BLaER1 treated with 17β-estradiol and CSF1 and Interleukin-3, amounts not matched to agents 10 nM and 100 nM (cell line): ENCODE measurements around the gene NAB1.

Experiments
- H3K27ac ChIP-seq, 11 experiments: shearing (Covaris generic); formaldehyde crosslinking; 2 replicates each; pipeline ENCODE4 v1.8.1; 2022
- H3K27me3 ChIP-seq, 11 experiments: shearing (Covaris generic); formaldehyde crosslinking; 2 replicates each; pipeline ENCODE4 v1.8.1; 2022
- H3K36me3 ChIP-seq, 11 experiments: shearing (Covaris generic); formaldehyde crosslinking; 2 replicates each; pipeline ENCODE4 v1.8.1; 2022
- H3K4me1 ChIP-seq, 10 experiments: shearing (Covaris generic); formaldehyde crosslinking; 2 replicates each; pipeline ENCODE4 v1.8.1; 2022
- H3K4me2 ChIP-seq, 11 experiments: shearing (Covaris generic); formaldehyde crosslinking; 2 replicates each; pipeline ENCODE4 v1.8.1; 2022
- H3K4me3 ChIP-seq, 10 experiments: shearing (Covaris generic); formaldehyde crosslinking; 2 replicates each; pipeline ENCODE4 v1.8.1; 2022
- H3K9ac ChIP-seq, 11 experiments: shearing (Covaris generic); formaldehyde crosslinking; 2 replicates each; pipeline ENCODE4 v1.8.1; 2022
- H3K9me3 ChIP-seq, 11 experiments: shearing (Covaris generic); formaldehyde crosslinking; replicated peaks in 1 of 11; 2 replicates each; pipeline ENCODE4 v1.8.1; 2022
- H4K20me1 ChIP-seq, 11 experiments: shearing (Covaris generic); formaldehyde crosslinking; 2 replicates each; pipeline ENCODE4 v1.8.1; 2022
- Cebpa-rat ChIP-seq, 11 experiments: shearing (Covaris generic); IDR thresholded peaks; 2 replicates each; pipeline ENCODE4 v1.8.1; 2022

NAB1 gene

GRCh38 chr2:190636361-190636760, 12.5 kb upstream of the NAB1 start:
- no peak for TF ChIP-seq Cebpa-rat (IDR thresholded peaks at IDR 0.05)
- Histone ChIP-seq H3K4me1 (peaks cover 17 to 41% (median 29%) of the 10 kb centered on the region in 10 experiments), H4K20me1 (no peaks in the 10 kb centered on the region), H3K27ac (peak overlapping the region in 8 of 11 experiments; percentile 21 to 70 (median 48); a peak in 8 of 22 replicates), H3K9ac (peak overlapping the region in 1 of 11 experiments; percentile 23; a peak in 1 of 22 replicates), H3K9me3 (no peaks in the 10 kb centered on the region), H3K27me3 (no peaks in the 10 kb centered on the region), H3K36me3 (no peaks in the 10 kb centered on the region), H3K4me3 (no peak overlapping the region), H3K4me2 (peak overlapping the region in 10 of 11 experiments; percentile 47 to 70 (median 60); a peak in 19 of 22 replicates)

GRCh38 chr2:190637281-190637734, 11.6 kb upstream of the NAB1 start:
- peak overlapping the region in 7 of 11 experiments; percentile 3 to 50 (median 26); a peak in 6 of 22 replicates for H3K9ac ChIP-seq
- H3K4me1 ChIP-seq = peaks cover 17 to 43% (median 29%) of the 10 kb centered on the region in 10 experiments
- peak overlapping the region in 9 of 11 experiments; percentile 21 to 70 (median 52); a peak in 17 of 22 replicates for H3K27ac ChIP-seq
- peak overlapping the region; percentile 41 to 70 (median 59) for H3K4me2 ChIP-seq
- no peaks in the 10 kb centered on the region for H3K36me3 ChIP-seq
- H3K27me3 ChIP-seq = no peaks in the 10 kb centered on the region
- H3K4me3 ChIP-seq = no peak overlapping the region
- H4K20me1 ChIP-seq = no peaks in the 10 kb centered on the region
- H3K9me3 ChIP-seq = no peaks in the 10 kb centered on the region
- no peak for TF ChIP-seq Cebpa-rat (IDR thresholded peaks at IDR 0.05)

- no peaks in the 10 kb centered on the region for H3K9me3 ChIP-seq
- H3K4me2 ChIP-seq = peak overlapping the region; percentile 41 to 70 (median 59)
- no peaks in the 10 kb centered on the region for H4K20me1 ChIP-seq
Observed at GRCh38 chr2:190637903-190638618, 10.8 kb upstream of the NAB1 start.

GRCh38 chr2:190640117-190640516, 8.8 kb upstream of the NAB1 start:
- no peak for TF ChIP-seq Cebpa-rat (IDR thresholded peaks at IDR 0.05)
- H3K4me1 ChIP-seq = peaks cover 17 to 61% (median 29%) of the 10 kb centered on the region in 10 experiments
- no peak overlapping the region for H3K27ac ChIP-seq
- no peaks in the 10 kb centered on the region for H3K9me3 ChIP-seq
- no peak overlapping the region for H3K4me3 ChIP-seq
- H3K36me3 ChIP-seq = no peaks in the 10 kb centered on the region
- H3K9ac ChIP-seq = no peak overlapping the region
- H3K4me2 ChIP-seq = no peak overlapping the region
- no peaks in the 10 kb centered on the region for H4K20me1 ChIP-seq
- no peaks in the 10 kb centered on the region for H3K27me3 ChIP-seq

More at GRCh38 chr2:190637903-190638618, 10.8 kb upstream of the NAB1 start:
- Histone ChIP-seq H3K4me1 (peaks cover 17 to 43% (median 29%) of the 10 kb centered on the region in 10 experiments), H3K36me3 (no peaks in the 10 kb centered on the region), H3K4me3 (no peak overlapping the region), H3K9ac (peak overlapping the region in 5 of 11 experiments; percentile 6 to 50 (median 26); a peak in 4 of 22 replicates), H3K27ac (peak overlapping the region in 9 of 11 experiments; percentile 18 to 70 (median 52); a peak in 16 of 22 replicates), H3K27me3 (no peaks in the 10 kb centered on the region)
- TF ChIP-seq Cebpa-rat (IDR thresholded peaks at IDR 0.05) = no peak

GRCh38 chr2:190641469-190641868, 7.4 kb upstream of the NAB1 start:
- Histone ChIP-seq H3K27me3 (no peaks in the 10 kb centered on the region), H3K36me3 (no peaks in the 10 kb centered on the region), H3K4me2 (peak overlapping the region in 4 of 11 experiments; percentile 4 to 18 (median 14); a peak in 3 of 22 replicates), H3K27ac (no peak overlapping the region), H3K9me3 (no peaks in the 10 kb centered on the region), H3K4me3 (no peak overlapping the region), H3K4me1 (peaks cover 17 to 59% (median 22%) of the 10 kb centered on the region in 10 experiments), H4K20me1 (no peaks in the 10 kb centered on the region), H3K9ac (no peak overlapping the region)
- no peak for TF ChIP-seq Cebpa-rat (IDR thresholded peaks at IDR 0.05)

GRCh38 chr2:190646780-190647522, 1.9 kb upstream of the NAB1 start:
- H3K27ac ChIP-seq = no peak overlapping the region
- peaks cover 0 to 14% (median 7%) of the 10 kb centered on the region in 11 experiments; a peak in 8 of 22 replicates for H4K20me1 ChIP-seq
- H3K36me3 ChIP-seq = no peaks in the 10 kb centered on the region
- no peak for TF ChIP-seq Cebpa-rat (IDR thresholded peaks at IDR 0.05)
- H3K4me2 ChIP-seq = peak overlapping the region in 6 of 11 experiments; percentile 84 to 93 (median 92); a peak in 8 of 22 replicates
- H3K4me3 ChIP-seq = no peak overlapping the region
- no peaks in the 10 kb centered on the region for H3K9me3 ChIP-seq
- H3K27me3 ChIP-seq = no peaks in the 10 kb centered on the region
- H3K4me1 ChIP-seq = peaks cover 14 to 58% (median 24%) of the 10 kb centered on the region in 10 experiments
- peak overlapping the region in 1 of 11 experiments; percentile 98; a peak in 1 of 22 replicates for H3K9ac ChIP-seq

- Histone ChIP-seq H3K4me2 (peak overlapping the region; percentile 82 to 93 (median 92)), H3K9me3 (no peaks in the 10 kb centered on the region), H3K4me1 (peaks cover 14 to 67% (median 27%) of the 10 kb centered on the region in 10 experiments), H3K27me3 (no peaks in the 10 kb centered on the region), H3K9ac (peak overlapping the region; percentile 71 to 98 (median 86)), H3K27ac (peak overlapping the region; percentile 67 to 98 (median 87)), H3K36me3 (peaks cover 0 to 6% (median 0%) of the 10 kb centered on the region in 11 experiments; a peak in 1 of 22 replicates), H3K4me3 (peak overlapping the region; percentile 67 to 95 (median 80)), H4K20me1 (peaks cover 0 to 28% (median 14%) of the 10 kb centered on the region in 11 experiments; a peak in 14 of 22 replicates)
- TF ChIP-seq Cebpa-rat (IDR thresholded peaks at IDR 0.05) = peak in 4 of 11 experiments; percentile 23 to 69 (median 34); a peak in 3 of 22 replicates
Observed at GRCh38 chr2:190648289-190649034, 421 bp upstream of the NAB1 start.

DNA sequence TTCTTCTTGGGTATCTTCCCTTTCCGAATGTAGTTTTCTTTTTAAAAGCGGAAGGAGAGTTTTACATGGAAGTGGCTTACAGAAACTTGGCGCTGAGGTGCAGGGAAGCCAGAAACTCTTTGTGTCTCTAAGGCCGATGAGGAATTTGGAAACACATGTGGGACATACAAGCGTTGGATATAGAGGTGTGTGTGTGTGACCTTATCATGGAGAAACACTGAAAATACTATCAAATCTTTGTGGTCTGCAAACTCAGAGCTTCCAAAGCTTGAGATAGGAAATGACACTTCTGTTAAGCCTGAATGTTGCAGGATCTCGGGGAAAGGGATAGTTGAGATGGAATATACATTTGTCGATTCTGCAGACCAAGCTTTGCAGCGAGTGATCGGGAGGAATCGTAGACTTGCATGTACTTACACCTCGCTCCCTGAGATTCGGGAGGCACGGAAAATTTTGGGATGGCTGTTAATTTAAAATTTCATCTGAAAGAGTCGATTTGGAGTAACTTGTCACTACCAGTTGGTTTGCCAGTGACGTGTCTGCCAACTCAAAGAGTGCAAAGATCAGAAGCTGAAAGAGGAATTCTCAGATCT, 1.0 kb downstream of the NAB1 start:
- Histone ChIP-seq H3K4me2 (peak overlapping the region; percentile 77 to 95 (median 87)), H3K9ac (peak overlapping the region; percentile 95 to 99 (median 97)), H3K36me3 (peaks cover 0 to 13% (median 3%) of the 10 kb centered on the region in 11 experiments; a peak in 5 of 22 replicates), H3K9me3 (no peaks in the 10 kb centered on the region; a peak in 1 of 22 replicates), H3K27me3 (no peaks in the 10 kb centered on the region), H3K4me3 (peak overlapping the region; percentile 82 to 97 (median 92)), H3K27ac (peak overlapping the region; percentile 96 to 99 (median 97)), H3K4me1 (peaks cover 14 to 67% (median 27%) of the 10 kb centered on the region in 10 experiments), H4K20me1 (peaks cover 0 to 42% (median 27%) of the 10 kb centered on the region in 11 experiments; a peak in 16 of 22 replicates)
- TF ChIP-seq Cebpa-rat (IDR thresholded peaks at IDR 0.05) = no peak
